Thoracic aorta (tissue), 2 donors: Measurements from ENCODE around the gene CRY2. TPM values are rescaled to one million over a fixed set of nuclear protein-coding genes. Genes with fewer than 3 reads are reported as not detected.
"Not testable (repeated sequence)": the region's sequence is repeated elsewhere in the genome, so short reads cannot be mapped to it uniquely, and the experiment has no call there.

Experiments used
- ATAC-seq: fragments of 150-250 bp; one replicate; pipeline ENCODE4 v1.8.0; 2017; ENCODE audit warnings: low read depth; ENCODE audit not compliant: insufficient number of reproducible peaks, low FRiP score
- DNase-seq: peaks from one replicate; pipeline ENCODE4 v3.0.0-alpha.2; 2020; ENCODE audit warnings: low spot score
- H3K27ac ChIP-seq, 2 donors: fragments of 200-600 bp; sonication (generic); 1 replicate in 1 of 2; 2 replicates in 1 of 2; pipeline ENCODE4 v1.5.1; 2016; ENCODE audit warnings: mild to moderate bottlenecking in 2 of 2, moderate library complexity in 2 of 2
- H3K27me3 ChIP-seq: fragments of 200-600 bp; sonication (generic); replicated peaks from 2 replicates; pipeline ENCODE4 v1.6.0; 2016; ENCODE audit warnings: mild to moderate bottlenecking; ENCODE audit not compliant: insufficient read depth
- H3K36me3 ChIP-seq: fragments of 200-600 bp; sonication (generic); one replicate; pipeline ENCODE4 v1.5.1; 2016
- H3K4me1 ChIP-seq, 2 donors: fragments of 200-600 bp; sonication (generic); 1 replicate in 1 of 2; 2 replicates in 1 of 2; pipeline versions ENCODE4 v1.5.1 to v1.6.0; 2016; ENCODE audit warnings: low read depth in 2 of 2, mild to moderate bottlenecking in 1 of 2; ENCODE audit not compliant: control insufficient read depth in 1 of 2
- H3K4me3 ChIP-seq: fragments of 200-600 bp; sonication (generic); 2 replicates; pipeline ENCODE4 v1.5.1; 2016; ENCODE audit warnings: mild to moderate bottlenecking
- H3K9me3 ChIP-seq: fragments of 200-600 bp; sonication (generic); 2 replicates; pipeline ENCODE4 v1.5.1; 2016
- CTCF ChIP-seq: fragments of 200-600 bp; sonication (generic); IDR thresholded peaks from one replicate; pipeline ENCODE4 v1.5.1; 2019; ENCODE audit warnings: antibody characterized with exemption
- total RNA-seq, 2 donors: library from RNA; depleted of rRNA; stranded (reverse); fragments of >200 nt; gene quantifications; one replicate each; pipeline versions ENCODE4 v1.1.0 to v1.2.3, GENCODE V29; 2016

The CRY2 gene
- total RNA-seq, 2 donors from 2014 or later = 41.2 to 54.4 TPM

- Histone ChIP-seq H3K27ac (no peak overlapping the region), H3K4me3 (peak overlapping the region; percentile 99), H3K36me3 (peaks cover 9% of the 10 kb centered on the region), H3K27me3 (no peaks in the 10 kb centered on the region), H3K4me1 (peaks cover 25 to 41% of the 10 kb centered on the region in 2 donors), H3K9me3 (no peaks in the 10 kb centered on the region)
- DNase-seq (no peak), ATAC-seq (no peak)
- no peak for TF ChIP-seq CTCF
Observed at GRCh38 chr11:45806072-45806933, 41.0 kb upstream of the CRY2 start.

- peak overlapping the region; percentile 99 for H3K4me3 ChIP-seq
- no peak for DNase-seq
- H3K36me3 ChIP-seq = peaks cover 15% of the 10 kb centered on the region
- no peak overlapping the region for H3K27ac ChIP-seq
- H3K4me1 ChIP-seq = peaks cover 25 to 41% of the 10 kb centered on the region in 2 donors
- no peak for TF ChIP-seq CTCF
- no peak for ATAC-seq
- no peaks in the 10 kb centered on the region for H3K9me3 ChIP-seq
- H3K27me3 ChIP-seq = no peaks in the 10 kb centered on the region
Observed at GRCh38 chr11:45806937-45807791, 40.1 kb upstream of the CRY2 start.

GRCh38 chr11:45807792-45808238 is 39.5 kb upstream of the CRY2 start:
- Histone ChIP-seq H3K4me1 (peaks cover 25 to 41% of the 10 kb centered on the region in 2 donors), H3K36me3 (peaks cover 15% of the 10 kb centered on the region), H3K27me3 (no peaks in the 10 kb centered on the region), H3K27ac (no peak overlapping the region), H3K4me3 (peak overlapping the region; percentile 99), H3K9me3 (no peaks in the 10 kb centered on the region)
- DNase-seq (no peak), ATAC-seq (no peak)
- no peak for TF ChIP-seq CTCF

GRCh38 chr11:45808427-45808826 is 38.8 kb upstream of the CRY2 start:
- not testable (repeated sequence) for H3K4me3 ChIP-seq, DNase-seq, H3K9me3 ChIP-seq, H3K27ac ChIP-seq, ATAC-seq, H3K27me3 ChIP-seq
- peaks cover 15% of the 10 kb centered on the region for H3K36me3 ChIP-seq
- peaks cover 25 to 41% of the 10 kb centered on the region in 2 donors for H3K4me1 ChIP-seq

GRCh38 chr11:45809456-45810395 is 37.5 kb upstream of the CRY2 start:
- DNase-seq (no peak), ATAC-seq (no peak)
- H3K36me3 ChIP-seq = peaks cover 15% of the 10 kb centered on the region
- no peak overlapping the region for H3K4me3 ChIP-seq
- no peaks in the 10 kb centered on the region for H3K9me3 ChIP-seq
- no peak overlapping the region for H3K27ac ChIP-seq
- no peaks in the 10 kb centered on the region for H3K27me3 ChIP-seq
- TF ChIP-seq CTCF = no peak
- H3K4me1 ChIP-seq = peaks cover 25 to 41% of the 10 kb centered on the region in 2 donors
